Measurements from ENCODE around the gene IFT25.

DNA sequence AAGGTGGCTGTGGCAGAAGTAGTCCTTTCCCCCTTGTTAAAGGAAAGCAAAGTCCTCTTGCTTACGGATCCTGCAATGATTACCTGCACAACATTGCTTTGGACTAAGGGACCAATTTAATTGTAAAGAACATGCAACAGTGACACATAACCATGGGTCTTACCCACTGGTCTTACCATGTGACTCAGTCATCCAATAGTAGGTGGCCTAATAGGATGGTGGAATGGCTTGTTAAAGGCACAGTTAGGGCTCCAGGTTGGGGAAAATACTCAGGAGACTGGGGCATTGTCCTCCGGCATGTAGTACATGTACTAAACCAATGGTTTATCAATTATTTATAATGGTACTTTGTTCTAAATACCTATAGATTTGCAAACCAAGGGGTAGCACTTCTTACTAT is 53.8 kb downstream of the IFT25 start:
- TF ChIP-seq GATA2 (IDR thresholded peaks at IDR 0.05; ENCODE audit: low read depth, low read length) (no peak), GATA3 (IDR thresholded peaks at IDR 0.05; ENCODE audit: low read depth, low read length) (no peak)
